ENCODE results near the gene CES4A. TPM values are rescaled to one million over a fixed set of nuclear protein-coding genes. Genes with fewer than 3 reads are reported as not detected.

CES4A gene
- total RNA-seq, 1 experiment from 2014 or later: 0.61 TPM

DNA sequence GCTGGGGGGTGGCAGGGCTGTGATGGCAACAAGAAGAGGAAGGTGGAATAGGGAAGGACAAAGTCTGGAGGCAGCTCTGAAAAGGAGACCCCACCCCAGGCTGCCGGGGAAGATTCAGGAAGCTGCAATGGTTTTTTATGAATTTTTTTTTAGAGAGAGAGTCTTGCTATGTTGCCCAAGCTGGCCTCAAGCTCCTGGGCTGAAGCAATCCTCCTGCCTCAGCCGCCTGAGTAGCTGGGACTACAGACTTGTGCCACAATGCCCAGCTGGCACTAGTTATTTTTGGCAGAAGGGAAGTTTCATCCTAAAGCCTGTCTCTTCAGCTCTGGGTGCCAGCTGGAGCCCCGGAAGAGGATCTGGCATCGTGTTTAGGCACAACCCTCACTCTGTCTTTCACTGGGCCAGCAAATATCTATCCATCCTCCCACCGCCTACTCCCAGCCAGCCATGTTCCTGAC, 28.7 kb upstream of the CES4A start (continued):
- no peak for TF ChIP-seq ZNF416 (CRISPR knock-in tag; IDR thresholded peaks at IDR 0.05)
- TF ChIP-seq, protein P1, sequence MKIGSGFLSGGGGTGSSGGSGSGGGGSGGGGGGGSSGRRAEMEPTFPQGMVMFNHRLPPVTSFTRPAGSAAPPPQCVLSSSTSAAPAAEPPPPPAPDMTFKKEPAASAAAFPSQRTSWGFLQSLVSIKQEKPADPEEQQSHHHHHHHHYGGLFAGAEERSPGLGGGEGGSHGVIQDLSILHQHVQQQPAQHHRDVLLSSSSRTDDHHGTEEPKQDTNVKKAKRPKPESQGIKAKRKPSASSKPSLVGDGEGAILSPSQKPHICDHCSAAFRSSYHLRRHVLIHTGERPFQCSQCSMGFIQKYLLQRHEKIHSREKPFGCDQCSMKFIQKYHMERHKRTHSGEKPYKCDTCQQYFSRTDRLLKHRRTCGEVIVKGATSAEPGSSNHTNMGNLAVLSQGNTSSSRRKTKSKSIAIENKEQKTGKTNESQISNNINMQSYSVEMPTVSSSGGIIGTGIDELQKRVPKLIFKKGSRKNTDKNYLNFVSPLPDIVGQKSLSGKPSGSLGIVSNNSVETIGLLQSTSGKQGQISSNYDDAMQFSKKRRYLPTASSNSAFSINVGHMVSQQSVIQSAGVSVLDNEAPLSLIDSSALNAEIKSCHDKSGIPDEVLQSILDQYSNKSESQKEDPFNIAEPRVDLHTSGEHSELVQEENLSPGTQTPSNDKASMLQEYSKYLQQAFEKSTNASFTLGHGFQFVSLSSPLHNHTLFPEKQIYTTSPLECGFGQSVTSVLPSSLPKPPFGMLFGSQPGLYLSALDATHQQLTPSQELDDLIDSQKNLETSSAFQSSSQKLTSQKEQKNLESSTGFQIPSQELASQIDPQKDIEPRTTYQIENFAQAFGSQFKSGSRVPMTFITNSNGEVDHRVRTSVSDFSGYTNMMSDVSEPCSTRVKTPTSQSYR (CRISPR knock-in tag; IDR thresholded peaks at IDR 0.05): no peak
- TF ChIP-seq, protein P2, sequence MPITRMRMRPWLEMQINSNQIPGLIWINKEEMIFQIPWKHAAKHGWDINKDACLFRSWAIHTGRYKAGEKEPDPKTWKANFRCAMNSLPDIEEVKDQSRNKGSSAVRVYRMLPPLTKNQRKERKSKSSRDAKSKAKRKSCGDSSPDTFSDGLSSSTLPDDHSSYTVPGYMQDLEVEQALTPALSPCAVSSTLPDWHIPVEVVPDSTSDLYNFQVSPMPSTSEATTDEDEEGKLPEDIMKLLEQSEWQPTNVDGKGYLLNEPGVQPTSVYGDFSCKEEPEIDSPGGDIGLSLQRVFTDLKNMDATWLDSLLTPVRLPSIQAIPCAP (CRISPR knock-in tag; IDR thresholded peaks at IDR 0.05): no peak
- TF ChIP-seq ZMAT4 (CRISPR knock-in tag; IDR thresholded peaks at IDR 0.05): no peak
- no peak for TF ChIP-seq CREM (CRISPR knock-in tag; IDR thresholded peaks at IDR 0.05)

DNA sequence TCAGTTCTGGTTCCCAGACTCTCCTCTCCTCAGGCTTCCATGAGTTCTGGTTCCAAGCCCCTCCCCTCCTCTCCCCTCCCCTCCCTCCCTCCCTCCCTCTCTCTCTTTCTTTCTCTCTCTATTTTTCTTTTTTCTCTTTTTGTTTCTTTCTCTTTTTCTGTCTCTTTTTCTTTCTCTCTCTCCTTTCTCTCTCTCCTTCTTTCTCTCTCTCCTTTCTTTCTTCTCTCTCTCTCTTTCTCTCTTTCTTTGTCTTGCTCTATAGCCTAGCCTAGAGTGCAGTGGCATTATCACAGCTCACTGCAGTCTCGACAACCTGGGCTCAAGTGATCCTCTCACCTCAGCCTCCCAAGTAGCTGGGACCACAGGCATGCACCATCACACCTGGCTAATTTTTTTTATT, 28.1 kb upstream of the CES4A start:
- DNase-seq (ENCODE audit: low spot score) (no peak), ATAC-seq (no peak)
- Mint-ChIP-seq H3K27ac (no peak overlapping the region), H3K4me1 (peaks cover 9% of the 10 kb centered on the region), H3K9me3 (no peaks in the 10 kb centered on the region), H3K4me3 (no peak overlapping the region), H3K27me3 (ENCODE audit: low read depth) (peaks cover 8% of the 10 kb centered on the region; the same call in 1 of the 2 replicates), H3K36me3 (no peaks in the 10 kb centered on the region)
- CTCF ChIA-PET: interaction anchor here (0.6 to 5.3 kb wide), 53 partner anchors 8 to 541 kb away, joined by 3 to 51 read pairs (median 6); partner anchors contain the start of genes ATP6V0D1, B3GNT9, CDH16 and ELMO3
- POLR2A ChIA-PET: interaction anchor here (1.0 to 1.2 kb wide), 2 partner anchors 211 to 287 kb away, joined by 3 to 4 read pairs; partner anchors contain the start of genes FHOD1 and NOL3
- no peak for TF ChIP-seq KAT7 (CRISPR knock-in tag; IDR thresholded peaks at IDR 0.05; ENCODE audit: borderline replicate concordance)
- TF ChIP-seq, protein P3, sequence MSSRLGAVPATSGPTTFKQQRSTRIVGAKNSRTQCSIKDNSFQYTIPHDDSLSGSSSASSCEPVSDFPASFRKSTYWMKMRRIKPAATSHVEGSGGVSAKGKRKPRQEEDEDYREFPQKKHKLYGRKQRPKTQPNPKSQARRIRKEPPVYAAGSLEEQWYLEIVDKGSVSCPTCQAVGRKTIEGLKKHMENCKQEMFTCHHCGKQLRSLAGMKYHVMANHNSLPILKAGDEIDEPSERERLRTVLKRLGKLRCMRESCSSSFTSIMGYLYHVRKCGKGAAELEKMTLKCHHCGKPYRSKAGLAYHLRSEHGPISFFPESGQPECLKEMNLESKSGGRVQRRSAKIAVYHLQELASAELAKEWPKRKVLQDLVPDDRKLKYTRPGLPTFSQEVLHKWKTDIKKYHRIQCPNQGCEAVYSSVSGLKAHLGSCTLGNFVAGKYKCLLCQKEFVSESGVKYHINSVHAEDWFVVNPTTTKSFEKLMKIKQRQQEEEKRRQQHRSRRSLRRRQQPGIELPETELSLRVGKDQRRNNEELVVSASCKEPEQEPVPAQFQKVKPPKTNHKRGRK (CRISPR knock-in tag; IDR thresholded peaks at IDR 0.05; ENCODE audit: borderline replicate concordance): 0 out of 2 replicates have a peak, but pooled peaks have one; percentile 31
- TF ChIP-seq PRRX2 (CRISPR knock-in tag; IDR thresholded peaks at IDR 0.05): no peak
- TF ChIP-seq ZNF263 (CRISPR knock-in tag; IDR thresholded peaks at IDR 0.05; ENCODE audit: low read depth): no peak

DNA sequence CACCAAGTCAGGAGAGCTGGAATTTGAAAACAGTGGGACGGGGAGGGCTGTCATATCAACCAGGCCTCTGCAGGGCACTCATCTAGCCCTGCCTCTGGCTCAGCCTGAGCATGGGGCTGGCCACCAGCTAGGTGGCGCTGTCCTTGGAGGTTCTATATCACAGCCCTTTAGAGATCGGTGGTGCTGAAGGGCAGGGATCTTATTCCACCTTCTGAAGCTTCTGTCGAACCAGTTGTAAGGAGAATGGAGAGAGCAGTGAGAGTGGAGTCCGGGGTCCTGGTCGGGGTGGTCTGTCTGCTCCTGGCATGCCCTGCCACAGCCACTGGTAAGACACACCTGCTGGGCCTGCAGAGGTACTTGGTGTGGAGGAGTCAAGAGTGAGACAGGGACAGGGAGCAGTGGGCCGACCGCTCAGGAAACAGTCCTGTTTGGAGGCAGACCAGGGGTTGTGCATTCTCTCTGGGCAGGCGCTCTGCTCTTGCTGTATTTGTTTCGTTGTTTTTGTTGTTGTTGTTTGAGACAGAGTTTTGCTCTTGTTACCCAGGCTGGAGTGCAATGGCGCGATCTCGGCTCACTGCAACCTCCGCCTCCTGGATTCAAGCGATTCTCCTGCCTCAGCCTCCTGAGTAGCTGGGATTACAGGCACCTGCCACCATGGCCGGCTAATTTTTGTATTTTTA, 27.2 kb upstream of the CES4A start, which contains the start of gene CES3:
TSS of gene CES3 (plus strand) at position 202 of the 680 bp plus-strand sequence. CDS start at position 244, 42 bp downstream.
- no peaks in the 10 kb centered on the region for H3K36me3 Mint-ChIP-seq
- ATAC-seq (peak; percentile 100), DNase-seq (ENCODE audit: low spot score) (peak; percentile 91)
- ChIA-PET POLR2A (interaction anchor here (0.5 to 1.2 kb wide), 3 partner anchors 8 to 286 kb away, joined by 3 to 4 read pairs (median 4); partner anchors contain the start of genes FHOD1 and NOL3), CTCF (interaction anchor here (0.6 to 5.3 kb wide), 73 partner anchors 9 to 560 kb away, joined by 3 to 51 read pairs (median 5); partner anchors contain the start of genes ATP6V0D1, B3GNT9, CDH16 and CIAO2B)
- H3K27me3 Mint-ChIP-seq (ENCODE audit: low read depth): peaks cover 8% of the 10 kb centered on the region; the same call in 1 of the 2 replicates
- H3K4me1 Mint-ChIP-seq: peaks cover 9% of the 10 kb centered on the region
- no peaks in the 10 kb centered on the region for H3K9me3 Mint-ChIP-seq
- peak within 1 kb of the TSS; percentile 66 for H3K4me3 Mint-ChIP-seq
- TF ChIP-seq EMX1 (CRISPR knock-in tag; IDR thresholded peaks at IDR 0.05): no peak
- TF ChIP-seq, protein P4, sequence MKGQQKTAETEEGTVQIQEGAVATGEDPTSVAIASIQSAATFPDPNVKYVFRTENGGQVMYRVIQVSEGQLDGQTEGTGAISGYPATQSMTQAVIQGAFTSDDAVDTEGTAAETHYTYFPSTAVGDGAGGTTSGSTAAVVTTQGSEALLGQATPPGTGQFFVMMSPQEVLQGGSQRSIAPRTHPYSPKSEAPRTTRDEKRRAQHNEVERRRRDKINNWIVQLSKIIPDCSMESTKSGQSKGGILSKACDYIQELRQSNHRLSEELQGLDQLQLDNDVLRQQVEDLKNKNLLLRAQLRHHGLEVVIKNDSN (CRISPR knock-in tag; IDR thresholded peaks at IDR 0.05): no peak
- TF ChIP-seq, protein P3 (CRISPR knock-in tag; IDR thresholded peaks at IDR 0.05; ENCODE audit: borderline replicate concordance): 0 out of 2 replicates have a peak, but pooled peaks have one; percentile 69
- TF ChIP-seq, protein P5, sequence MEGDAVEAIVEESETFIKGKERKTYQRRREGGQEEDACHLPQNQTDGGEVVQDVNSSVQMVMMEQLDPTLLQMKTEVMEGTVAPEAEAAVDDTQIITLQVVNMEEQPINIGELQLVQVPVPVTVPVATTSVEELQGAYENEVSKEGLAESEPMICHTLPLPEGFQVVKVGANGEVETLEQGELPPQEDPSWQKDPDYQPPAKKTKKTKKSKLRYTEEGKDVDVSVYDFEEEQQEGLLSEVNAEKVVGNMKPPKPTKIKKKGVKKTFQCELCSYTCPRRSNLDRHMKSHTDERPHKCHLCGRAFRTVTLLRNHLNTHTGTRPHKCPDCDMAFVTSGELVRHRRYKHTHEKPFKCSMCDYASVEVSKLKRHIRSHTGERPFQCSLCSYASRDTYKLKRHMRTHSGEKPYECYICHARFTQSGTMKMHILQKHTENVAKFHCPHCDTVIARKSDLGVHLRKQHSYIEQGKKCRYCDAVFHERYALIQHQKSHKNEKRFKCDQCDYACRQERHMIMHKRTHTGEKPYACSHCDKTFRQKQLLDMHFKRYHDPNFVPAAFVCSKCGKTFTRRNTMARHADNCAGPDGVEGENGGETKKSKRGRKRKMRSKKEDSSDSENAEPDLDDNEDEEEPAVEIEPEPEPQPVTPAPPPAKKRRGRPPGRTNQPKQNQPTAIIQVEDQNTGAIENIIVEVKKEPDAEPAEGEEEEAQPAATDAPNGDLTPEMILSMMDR (IDR thresholded peaks at IDR 0.05): peak; percentile 72
- peak; percentile 51; the same call in 1 of the 2 replicates for TF ChIP-seq HMGXB4 (CRISPR knock-in tag; IDR thresholded peaks at IDR 0.05)
- TF ChIP-seq FOXK1 (CRISPR knock-in tag; IDR thresholded peaks at IDR 0.05): 0 out of 2 replicates have a peak, but pooled peaks have one; percentile 23
- no peak for TF ChIP-seq GTF2I (CRISPR knock-in tag; conservative IDR thresholded peaks at IDR 0.05)
- TF ChIP-seq ATF2 (CRISPR knock-in tag; IDR thresholded peaks at IDR 0.05; ENCODE audit: borderline replicate concordance, low read depth): no peak
- H3K27ac Mint-ChIP-seq: peak within 1 kb of the TSS; percentile 56

Data from WTC11 (cell line).